ENCODE results near the gene KIAA0753.

DNA sequence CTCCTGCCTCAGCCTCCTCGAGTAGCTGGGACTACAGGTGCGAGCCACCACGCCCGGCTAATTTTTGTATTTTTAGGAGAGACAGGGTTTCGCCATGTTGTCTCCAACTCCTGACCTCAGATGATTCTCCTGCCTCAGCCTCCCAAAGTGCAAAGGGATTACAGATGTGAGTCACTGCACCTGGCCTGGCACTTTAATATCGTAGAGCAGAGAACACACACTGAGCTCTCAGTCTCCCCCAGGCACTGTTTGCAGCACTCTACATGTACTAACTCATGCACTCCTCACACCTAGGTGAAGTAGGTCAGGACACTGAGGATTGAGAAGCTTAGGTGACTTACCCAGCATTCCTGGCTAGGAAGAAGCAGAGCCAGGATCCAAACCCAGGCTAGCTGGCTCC, 26.0 kb upstream of the KIAA0753 start:
- no peak for TF ChIP-seq NR2C2 (CRISPR knock-in tag; IDR thresholded peaks at IDR 0.05)
- no peak for TF ChIP-seq NR2C2 (tag; IDR thresholded peaks at IDR 0.05)
- TF ChIP-seq BCL6 (CRISPR knock-in tag; IDR thresholded peaks at IDR 0.05), result no peak
- no peak for TF ChIP-seq HNRNPUL1 (IDR thresholded peaks at IDR 0.05; ENCODE audit: low read length)
- TF ChIP-seq, protein P1, sequence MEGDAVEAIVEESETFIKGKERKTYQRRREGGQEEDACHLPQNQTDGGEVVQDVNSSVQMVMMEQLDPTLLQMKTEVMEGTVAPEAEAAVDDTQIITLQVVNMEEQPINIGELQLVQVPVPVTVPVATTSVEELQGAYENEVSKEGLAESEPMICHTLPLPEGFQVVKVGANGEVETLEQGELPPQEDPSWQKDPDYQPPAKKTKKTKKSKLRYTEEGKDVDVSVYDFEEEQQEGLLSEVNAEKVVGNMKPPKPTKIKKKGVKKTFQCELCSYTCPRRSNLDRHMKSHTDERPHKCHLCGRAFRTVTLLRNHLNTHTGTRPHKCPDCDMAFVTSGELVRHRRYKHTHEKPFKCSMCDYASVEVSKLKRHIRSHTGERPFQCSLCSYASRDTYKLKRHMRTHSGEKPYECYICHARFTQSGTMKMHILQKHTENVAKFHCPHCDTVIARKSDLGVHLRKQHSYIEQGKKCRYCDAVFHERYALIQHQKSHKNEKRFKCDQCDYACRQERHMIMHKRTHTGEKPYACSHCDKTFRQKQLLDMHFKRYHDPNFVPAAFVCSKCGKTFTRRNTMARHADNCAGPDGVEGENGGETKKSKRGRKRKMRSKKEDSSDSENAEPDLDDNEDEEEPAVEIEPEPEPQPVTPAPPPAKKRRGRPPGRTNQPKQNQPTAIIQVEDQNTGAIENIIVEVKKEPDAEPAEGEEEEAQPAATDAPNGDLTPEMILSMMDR (IDR thresholded peaks at IDR 0.05 in 2 of 3, conservative IDR thresholded peaks at IDR 0.05 in 1 of 3; ENCODE audit: insufficient read depth in 2 of 3, low read depth in 1 of 3, low read length in 3 of 3), result no peak
- no peak for TF ChIP-seq DPF2 (IDR thresholded peaks at IDR 0.05)
- TF ChIP-seq ZNF717 (CRISPR knock-in tag; IDR thresholded peaks at IDR 0.05), result no peak

Data from K562 (cell line).